ENCODE measurements around the gene NSMF.
A peak's percentile ranks its signal among the peaks of the same experiment; 100 is the strongest.

Gene NSMF

DNA sequence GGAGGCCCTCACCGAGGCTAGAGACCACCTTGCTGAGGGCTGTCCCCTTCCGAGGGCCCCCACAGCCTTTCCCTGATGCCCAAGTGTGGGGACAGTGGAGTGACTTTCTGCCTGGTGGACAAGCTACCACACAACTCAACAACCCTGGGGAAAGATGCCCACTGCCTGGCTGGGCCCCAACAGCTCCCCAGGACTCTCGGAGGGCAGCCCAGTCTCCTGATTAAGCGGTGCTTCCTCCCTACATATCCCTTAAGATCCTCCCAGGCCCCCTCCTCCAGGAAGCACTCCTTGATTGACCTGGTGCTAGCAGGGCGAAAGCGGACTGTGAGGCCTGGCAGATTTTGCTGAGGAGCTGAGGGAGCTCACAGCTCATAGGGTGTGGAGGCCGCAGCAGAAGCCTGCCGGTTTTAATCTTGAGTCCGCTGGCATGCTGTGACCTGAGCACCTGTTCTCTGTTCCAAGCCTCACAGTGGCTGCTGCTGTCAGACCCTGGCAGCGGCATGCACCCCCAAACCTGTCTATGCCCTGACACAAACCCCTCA, 2.2 kb downstream of the NSMF start:
- DNase-seq: no peak

- DNase-seq: no peak
These were observed 2.9 kb downstream of the NSMF start for GRCh38 chr9:137456061-137456863.

DNA sequence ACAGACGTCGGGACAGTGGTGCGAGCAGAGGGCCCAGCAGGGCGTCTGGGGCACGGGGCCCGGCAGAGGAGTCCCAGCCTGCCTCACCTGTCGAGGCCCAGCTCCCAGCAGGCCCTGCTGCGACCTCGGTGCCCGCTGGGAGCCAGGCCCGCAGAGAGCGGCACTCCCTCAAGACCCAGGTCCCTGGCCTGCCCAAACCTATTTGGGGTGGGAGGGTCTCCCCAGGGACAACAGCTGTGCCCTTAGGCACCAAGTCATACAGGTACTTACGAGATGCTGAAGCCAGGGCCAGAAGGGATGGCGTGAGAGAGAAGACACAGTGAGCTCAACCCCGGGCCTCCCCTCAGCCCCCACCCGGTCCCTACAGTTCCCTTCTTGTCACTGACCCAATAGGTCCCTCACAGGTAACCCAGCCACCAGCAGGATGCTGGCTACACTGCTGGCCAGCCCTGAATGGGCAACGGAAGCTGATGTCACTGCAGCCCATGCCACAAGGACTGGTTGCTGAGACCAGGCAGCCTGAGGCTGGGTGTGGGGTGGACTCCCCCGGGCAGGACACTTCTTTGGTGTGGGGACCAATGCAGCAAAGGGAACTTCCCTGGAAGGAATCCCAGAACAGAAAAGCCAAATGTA, 3.7 kb downstream of the NSMF start:
- DNase-seq: no peak

DNA sequence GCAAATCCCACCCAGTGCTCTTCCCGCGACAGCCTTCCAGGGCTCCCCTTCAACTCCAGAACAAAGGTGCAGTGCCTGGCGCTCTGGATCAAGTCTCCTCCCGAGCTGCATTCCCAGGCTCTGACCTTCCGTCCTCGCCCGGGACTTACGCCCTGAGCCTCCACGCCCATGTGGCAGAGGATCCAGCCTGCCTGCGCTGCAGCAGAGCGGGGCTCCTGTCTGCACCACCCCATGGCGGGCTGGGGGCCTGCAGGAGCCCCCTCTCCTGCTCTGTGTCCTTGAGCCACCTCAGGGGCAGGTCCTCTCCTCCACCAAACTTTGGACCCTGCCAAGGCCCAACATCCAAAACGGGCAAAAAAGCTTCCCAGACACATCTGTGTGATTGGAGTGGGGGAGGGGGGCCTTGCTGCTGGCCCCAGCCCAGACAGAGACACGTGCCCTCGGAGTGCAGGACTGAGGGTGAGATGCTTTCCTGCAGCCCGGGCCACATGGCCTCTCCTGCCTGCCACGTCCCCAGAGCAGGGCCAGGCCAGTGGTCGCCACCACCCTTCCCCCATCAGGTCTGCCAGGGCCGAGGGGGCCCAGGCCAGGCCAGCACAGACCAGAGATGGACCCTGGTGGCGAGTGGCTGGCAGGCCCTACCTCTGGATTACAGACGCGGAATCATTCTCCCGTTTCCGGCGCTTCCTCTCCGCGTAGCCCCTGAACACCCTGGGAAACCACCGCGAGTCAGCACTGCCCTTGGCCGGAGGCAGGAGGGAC, 4.4 kb downstream of the NSMF start:
- DNase-seq: no peak

DNA sequence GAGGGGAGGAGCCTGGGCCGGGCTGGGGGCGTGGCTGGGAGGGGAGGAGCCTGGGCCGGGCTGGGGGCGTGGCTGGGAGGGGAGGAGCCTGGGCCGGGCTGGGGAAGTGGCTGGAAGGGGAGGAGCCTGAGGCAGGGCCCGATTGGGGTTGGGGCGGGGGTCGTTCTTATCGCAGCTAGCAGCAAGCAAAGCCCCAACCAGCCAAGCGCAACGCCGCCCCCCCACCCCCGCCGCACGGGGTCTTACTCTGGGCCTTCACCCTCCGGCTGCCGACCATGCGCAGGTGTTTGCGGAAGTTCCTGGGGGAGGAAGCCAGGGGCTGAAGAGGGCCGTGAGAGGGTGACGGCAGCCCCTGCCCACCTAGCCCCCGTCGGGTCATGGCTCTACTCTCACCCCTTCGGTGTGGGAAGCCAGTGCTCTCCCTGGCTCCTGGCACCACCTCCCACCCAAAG, 5.0 kb downstream of the NSMF start:
- peak; percentile 45 for DNase-seq

GRCh38 chr9:137453643-137454081, 5.5 kb downstream of the NSMF start:
- DNase-seq: peak; percentile 64

DNA sequence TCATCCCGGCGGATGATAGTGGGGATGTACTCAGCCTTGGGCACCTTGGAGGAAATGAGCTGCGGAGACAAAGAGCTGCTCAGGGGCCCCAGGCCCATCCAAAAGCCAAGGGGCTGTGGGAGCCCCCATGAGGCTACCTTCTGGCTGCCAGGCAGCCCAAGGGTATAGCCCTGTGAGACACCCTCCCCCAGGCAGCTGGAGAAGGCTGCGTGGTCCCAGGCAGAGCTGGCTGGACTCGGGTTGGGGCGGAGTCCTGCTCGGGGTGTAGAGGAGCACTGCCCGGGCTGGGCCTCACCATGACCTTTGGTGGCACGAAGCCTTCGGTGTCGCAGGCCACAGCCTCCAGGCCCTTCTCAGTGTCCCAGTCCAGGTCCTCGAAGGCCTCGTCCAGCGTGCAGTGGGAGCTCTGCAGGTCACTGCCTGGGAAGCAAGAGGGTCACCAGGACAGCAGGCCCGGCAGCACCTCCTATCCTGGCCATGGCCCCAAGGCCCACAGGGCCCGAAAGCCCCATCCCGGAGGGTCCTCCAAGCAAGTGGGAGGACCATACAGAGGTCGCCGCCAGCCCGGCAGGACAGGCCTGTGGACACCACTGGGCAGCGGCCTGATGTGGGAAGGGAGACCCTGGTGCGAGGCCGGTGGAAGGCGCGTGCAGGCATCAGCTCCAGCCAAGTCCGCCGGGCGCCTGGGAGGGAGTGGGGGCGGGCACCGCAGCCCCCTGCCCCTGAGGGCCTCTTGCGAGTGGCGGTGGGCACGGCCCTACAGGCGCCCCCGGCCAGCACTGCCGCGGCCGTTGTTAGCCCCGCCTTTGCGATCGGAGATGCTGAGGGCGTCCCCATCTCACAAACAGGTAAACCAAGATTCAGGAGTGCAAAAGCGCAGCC, 6.1 kb downstream of the NSMF start:
- DNase-seq: no peak

DNA sequence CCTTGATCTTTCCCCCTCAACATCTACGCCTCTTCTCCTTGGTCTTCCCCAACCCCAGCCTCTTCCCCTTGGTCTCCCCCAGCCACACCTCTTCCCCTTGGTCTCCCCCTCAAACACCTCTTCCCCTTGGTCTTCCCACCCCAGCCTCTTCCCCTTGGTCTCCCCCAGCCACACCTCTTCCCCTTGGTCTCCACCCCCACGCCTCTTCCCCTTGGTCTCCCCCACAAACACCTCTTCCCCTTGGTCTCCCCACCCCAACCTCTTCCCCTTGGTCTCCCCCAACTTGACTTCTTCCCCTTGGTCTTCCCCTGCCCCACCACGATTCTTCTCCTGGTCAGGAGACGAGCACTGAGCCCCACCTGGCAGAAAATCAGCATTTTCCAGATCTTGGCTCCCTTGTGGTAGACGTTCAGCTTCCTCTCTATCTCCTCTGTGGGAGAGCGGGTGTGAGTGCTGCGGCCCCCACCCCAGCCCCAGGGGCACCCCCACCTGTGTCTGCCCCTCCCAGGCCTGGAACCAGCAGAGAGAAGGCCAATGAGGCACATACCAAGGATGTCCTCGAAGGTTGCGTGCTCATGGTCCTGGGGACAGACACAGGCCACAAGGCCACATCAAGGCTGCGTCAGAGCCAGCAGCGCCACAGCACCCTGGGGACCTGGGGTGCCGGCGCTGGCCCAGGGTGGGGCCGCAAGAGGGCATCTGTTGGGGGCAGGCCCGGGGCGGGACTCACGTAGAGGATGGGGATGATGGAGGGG, 7.0 kb downstream of the NSMF start:
- no peak for DNase-seq

- DNase-seq: peak; percentile 36
These were observed 7.7 kb downstream of the NSMF start for GRCh38 chr9:137451264-137452005.

GRCh38 chr9:137450539-137451222, 8.5 kb downstream of the NSMF start:
- peak; percentile 80 for DNase-seq

DNA sequence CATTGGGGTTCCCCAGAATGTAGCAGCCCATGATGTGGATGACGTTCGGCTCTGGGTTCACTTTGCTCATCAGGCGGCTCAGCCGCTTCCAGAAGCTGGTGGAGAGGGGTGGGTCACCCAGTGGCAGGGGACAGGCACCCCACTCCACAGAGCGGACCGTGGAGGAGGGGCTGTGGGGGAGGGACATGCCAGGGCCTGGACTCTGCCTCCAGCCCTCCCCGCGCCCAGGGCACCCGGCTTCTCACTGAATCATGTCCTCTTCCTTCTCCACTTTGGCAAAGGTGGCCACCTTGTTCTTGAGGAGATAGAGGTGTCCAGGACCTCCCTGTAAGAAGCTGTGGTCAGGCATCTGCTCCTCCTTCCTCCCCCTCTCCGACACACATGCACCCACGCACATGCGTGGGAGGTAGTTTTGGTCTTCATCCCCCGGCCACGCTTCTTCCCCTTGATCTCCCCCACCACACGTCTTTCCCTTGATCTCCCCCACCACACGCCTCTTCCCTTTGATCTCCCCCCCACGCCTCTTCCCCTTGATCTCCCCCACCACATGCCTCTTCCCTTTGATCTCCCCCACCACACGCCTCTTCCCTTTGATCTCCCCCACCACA, 9.1 kb downstream of the NSMF start:
- DNase-seq: no peak

DNA sequence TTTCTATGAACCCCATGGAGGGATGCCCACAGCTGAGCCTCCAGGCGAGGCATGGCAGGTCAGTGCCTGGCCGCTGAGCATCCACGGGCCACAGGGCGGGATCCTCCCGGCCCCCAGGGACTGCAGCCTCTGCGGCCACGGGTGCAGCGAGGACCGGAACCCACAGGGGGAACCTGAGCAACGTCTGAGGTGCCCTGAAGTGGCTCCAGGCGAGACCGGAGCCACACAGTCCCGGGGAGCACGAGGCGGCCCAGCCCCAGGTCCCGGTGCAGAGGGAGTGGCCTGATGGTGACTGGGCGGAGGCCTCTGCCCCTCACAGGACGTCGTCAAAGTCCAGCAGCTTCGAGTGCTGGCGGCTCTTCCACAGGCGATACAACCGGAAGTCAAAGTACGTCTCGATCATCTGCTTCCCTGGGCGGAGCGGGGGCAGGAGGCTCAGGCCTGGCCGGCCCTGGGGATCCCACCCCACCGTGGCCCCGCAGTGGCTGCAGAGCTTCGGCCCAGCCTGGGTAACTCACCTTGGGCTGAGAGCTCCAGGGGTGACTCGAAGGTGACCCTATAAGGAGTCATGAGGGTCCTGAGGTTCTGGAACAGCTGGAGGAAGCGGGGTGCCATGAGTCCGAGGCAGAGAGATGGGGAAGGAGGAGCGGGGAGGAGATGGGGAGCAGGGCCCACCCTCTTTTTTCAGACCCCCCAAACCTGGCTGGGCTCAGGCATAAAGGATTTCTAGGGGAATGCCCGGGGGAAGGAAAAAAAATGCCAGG, 9.9 kb downstream of the NSMF start:
- DNase-seq: no peak

DNA sequence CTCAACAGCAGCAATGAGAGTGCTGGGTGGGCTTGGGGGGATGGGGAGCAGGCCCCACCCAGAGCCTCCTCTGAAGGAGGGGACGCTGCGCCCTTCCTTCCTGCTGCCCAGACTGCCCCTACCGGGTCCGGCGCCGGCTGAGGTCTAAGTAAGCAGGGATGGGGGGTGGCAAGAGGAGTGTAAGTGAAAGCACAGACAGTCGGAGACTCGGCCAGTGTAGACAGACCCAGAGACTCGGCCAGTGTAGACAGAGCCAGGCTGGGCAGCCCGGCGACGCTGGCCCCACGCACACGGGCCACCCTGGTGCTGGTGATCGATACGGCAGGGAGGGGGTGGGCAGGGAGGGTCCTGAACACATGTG, 10.6 kb downstream of the NSMF start:
- no peak for DNase-seq

DNA sequence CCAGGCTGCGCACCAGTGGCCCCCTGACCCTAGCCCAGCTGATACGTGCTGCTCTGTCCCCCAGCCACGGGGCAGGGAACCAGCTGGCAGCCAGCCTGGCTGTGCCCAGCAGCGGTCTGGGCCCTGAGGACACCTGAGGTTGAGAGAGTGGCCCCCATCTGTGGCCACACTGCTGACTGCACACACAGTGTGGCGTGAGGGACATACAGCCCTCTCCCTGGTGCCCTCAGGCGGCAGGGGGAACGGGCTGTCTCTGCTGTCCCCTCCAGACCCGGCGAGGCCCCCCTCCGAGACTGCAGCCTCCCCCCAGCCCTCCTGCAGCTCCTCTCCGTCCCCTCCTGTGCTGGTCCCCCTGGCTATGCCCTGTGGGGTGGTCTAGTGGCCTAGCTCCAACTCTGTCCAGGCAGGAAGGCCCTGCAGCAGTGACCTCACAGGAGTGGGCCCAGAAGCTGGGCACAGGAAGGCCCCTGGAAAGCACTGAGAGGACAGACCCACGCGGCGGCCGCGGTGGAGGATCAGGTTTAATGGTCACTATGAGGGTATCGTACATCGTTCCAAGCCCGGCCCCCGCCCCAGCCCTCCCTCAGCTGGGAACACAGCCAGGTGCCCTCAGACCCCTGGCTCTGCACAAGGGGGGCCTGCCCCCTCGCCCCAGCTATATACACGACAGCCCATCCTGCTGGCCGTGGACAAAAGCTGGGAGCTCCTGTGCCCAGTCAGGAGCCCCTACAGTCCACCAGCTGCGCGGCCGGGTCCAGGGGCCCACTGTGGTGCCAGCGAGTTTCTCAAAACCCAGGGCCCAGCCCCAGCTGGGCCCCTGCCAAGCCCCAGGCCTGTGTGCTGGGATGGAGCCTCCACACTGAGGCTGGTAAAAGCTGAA, 11.2 kb downstream of the NSMF start:
- no peak for DNase-seq

GRCh38 chr9:137446851-137447471, 12.2 kb downstream of the NSMF start:
- DNase-seq: no peak

DNA sequence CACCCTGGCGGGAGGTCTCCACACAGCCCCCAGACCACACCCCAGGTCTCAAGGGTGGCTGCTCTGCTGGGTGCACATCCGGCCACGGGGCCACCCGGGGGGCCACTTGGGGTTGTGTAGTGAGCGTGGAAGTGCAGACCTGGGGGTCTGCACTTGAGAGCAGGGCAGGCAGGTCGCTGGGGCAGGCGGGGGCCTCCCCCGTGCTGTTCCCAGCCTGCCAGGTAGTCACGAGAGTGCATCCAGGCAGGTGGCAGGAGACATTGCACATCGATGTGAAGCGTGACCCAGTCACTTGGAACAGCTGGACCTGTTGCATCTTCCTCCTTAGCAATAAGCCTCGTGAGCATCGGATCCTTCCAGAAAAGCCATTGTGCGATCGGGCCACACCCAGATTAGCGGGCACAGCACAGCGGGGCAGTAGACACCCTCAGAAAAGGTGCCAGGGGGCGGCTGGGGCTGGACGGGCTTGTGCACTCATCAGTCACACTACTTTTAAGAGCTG, 13.2 kb downstream of the NSMF start:
- DNase-seq: no peak

DNA sequence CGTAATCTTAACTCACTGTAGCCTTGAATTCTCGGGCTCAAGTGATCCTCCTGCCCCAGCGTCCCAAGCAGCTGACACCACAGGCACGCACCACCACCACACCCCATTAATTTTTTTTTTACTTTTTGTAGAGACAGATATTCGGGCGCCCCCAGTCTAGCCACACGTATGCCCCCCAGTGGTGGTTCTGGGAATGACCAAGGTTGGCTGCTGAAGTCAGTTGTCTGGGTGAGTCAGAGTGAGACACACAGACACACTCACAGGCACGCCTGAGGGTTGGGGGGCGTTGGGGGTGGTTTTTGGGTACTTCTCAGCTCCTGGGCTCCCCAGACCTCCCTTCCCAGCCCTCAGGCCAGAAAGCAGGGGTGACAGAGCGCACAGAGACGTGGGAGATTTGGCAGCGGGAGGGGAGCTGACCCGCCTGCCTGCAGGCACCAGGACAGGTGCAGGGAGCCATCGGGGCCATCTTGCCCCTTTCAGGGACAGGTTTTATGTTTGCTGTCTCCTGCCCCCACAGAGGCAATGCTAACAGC, 13.8 kb downstream of the NSMF start:
- DNase-seq: peak; percentile 89
